Measurements from ENCODE around the gene ATF7IP.
"Not testable (repeated sequence)": the region's sequence is repeated elsewhere in the genome, so short reads cannot be mapped to it uniquely, and the experiment has no call there.

ATF7IP gene, protein sequence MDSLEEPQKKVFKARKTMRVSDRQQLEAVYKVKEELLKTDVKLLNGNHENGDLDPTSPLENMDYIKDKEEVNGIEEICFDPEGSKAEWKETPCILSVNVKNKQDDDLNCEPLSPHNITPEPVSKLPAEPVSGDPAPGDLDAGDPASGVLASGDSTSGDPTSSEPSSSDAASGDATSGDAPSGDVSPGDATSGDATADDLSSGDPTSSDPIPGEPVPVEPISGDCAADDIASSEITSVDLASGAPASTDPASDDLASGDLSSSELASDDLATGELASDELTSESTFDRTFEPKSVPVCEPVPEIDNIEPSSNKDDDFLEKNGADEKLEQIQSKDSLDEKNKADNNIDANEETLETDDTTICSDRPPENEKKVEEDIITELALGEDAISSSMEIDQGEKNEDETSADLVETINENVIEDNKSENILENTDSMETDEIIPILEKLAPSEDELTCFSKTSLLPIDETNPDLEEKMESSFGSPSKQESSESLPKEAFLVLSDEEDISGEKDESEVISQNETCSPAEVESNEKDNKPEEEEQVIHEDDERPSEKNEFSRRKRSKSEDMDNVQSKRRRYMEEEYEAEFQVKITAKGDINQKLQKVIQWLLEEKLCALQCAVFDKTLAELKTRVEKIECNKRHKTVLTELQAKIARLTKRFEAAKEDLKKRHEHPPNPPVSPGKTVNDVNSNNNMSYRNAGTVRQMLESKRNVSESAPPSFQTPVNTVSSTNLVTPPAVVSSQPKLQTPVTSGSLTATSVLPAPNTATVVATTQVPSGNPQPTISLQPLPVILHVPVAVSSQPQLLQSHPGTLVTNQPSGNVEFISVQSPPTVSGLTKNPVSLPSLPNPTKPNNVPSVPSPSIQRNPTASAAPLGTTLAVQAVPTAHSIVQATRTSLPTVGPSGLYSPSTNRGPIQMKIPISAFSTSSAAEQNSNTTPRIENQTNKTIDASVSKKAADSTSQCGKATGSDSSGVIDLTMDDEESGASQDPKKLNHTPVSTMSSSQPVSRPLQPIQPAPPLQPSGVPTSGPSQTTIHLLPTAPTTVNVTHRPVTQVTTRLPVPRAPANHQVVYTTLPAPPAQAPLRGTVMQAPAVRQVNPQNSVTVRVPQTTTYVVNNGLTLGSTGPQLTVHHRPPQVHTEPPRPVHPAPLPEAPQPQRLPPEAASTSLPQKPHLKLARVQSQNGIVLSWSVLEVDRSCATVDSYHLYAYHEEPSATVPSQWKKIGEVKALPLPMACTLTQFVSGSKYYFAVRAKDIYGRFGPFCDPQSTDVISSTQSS

DNA sequence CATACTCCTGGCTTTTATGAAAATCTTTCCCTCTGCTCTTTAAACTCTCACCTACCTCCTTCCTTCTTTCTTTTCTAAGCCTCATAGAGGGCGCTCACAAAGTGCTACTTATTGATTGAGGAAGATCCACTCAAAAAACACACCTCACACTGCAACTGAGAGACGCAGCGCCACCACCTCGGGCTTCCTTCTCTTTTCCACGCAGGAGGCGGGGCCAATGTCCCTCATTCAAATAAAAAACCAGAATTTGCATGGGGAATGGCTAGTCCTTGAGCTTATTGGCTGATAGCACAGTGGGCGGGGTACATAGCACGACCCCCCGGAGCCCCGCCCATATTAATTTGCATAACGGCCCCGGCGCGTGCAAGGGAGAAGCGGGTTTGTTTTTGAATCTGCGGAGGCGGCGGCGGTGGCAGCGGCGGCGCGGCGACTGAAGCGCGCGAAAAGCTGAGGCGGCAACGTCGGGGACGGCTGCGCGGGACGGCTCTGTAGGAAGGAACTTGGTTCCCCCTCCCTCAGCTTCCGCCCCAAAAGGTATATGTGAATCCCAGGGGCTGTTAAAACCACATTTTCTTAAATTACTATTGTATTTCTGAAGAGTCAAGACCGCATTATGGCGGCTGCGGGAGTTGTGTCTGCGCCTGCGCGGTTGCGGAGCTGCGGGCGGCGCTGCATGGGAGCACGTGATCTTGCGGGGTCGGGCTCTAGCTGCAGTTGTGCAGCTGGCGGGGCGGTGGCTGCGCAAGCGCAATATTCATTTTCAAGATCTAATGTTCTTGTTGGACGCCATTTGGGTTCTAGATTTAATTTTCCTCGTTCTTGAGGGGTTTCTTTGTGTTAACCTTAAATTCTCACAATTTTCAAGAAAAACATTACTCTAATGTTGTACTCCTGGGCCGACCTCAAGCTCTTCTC lies at the start of gene ATF7IP:
TSS of gene ATF7IP (plus strand) at position 389 of the 915 bp plus-strand sequence. CDS start 58,234 bp downstream, outside the sequence.
- peak; percentile 95 for DNase-seq (ENCODE audit: low read depth)

DNA sequence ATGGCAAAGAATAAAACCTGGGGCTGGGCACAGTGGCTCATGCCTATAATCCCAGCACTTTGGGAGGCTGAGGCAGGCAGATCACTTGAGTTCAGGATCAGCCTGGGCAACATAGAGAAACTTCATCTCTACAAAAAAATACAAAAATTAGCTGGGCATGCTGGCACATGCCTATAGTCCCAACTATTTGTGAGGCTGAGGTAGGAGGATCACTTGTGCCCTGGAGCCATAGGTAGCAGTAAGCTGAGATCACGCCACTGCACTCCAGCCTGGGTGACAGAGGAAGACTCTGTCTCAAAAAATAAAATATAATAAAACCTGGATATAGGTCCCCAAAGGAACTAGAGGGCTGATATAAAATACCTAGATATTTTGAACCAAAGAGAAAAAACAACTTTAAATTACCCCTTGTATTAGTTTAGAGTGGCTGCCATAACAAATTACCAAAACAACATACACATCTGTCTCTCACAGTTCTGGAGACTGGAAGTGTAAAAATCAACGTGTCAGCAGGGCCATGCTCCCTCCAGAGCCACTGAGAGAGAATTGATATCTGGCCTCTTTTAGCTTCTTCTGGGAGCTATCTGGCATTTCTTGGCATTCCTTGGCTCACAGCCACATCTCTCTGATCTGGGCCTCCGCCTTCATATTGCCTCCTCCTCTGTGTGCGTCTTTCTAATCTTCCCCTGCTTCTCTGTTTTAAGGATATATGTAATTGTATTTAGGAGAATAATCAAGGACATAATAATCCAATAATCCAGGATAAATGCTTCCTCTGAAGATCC lies 47.9 kb upstream of the ATF7IP start:
- no peak for DNase-seq (ENCODE audit: low read depth)

DNA sequence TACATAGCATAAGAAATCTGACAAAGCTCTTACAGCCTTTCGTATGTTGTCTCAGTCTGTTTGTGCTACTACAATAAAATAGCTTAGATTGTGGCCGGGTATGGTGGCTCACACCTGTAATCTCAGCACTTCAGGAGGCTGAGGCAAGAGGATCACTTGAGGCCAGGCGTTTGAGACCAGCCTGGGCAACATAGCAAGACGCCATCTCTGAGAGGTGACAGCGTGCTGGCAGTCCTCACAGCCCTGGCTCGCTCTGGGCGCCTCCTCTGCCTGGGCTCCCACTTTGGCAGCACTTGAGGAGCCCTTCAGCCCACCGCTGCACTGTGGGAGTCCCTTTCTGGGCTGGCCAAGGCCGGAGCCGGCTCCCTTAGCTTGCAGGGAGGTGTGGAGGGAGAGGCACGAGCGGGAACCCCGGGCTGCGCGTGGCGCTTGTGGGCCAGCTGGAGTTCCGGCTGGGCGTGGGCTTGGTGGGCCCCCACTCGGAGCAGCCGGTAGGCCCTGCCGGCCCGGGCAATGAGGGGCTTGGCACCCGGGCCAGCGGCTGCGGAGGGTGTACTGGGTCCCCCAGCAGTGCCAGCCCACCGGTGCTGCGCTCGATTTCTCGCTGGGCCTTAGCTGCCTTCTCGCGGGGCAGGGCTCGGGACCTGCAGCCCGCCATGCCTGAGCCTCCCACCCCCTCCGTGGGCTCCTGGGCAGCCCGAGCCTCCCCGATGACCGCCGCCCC lies 45.6 kb upstream of the ATF7IP start:
- DNase-seq (ENCODE audit: low read depth) = not testable (repeated sequence)

DNA sequence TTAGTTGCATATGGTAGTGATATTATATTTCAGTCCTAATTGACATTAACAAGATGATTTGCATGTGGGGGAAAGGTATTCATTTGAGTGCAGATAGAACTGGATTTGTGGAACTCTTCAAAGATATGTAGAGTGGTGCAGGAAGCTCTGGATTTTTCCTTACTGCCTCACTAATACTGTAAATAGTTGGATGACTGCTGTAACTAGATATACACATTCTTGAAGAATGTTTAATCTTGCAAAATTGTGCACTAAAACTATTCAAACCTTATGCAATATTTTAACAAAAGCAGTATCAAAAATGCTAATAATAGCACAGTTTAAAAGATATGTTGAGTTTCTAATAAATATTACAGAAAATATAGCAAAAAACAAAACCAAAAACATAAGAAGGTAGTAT lies 43.1 kb upstream of the ATF7IP start:
- no peak for DNase-seq (ENCODE audit: low read depth)

DNA sequence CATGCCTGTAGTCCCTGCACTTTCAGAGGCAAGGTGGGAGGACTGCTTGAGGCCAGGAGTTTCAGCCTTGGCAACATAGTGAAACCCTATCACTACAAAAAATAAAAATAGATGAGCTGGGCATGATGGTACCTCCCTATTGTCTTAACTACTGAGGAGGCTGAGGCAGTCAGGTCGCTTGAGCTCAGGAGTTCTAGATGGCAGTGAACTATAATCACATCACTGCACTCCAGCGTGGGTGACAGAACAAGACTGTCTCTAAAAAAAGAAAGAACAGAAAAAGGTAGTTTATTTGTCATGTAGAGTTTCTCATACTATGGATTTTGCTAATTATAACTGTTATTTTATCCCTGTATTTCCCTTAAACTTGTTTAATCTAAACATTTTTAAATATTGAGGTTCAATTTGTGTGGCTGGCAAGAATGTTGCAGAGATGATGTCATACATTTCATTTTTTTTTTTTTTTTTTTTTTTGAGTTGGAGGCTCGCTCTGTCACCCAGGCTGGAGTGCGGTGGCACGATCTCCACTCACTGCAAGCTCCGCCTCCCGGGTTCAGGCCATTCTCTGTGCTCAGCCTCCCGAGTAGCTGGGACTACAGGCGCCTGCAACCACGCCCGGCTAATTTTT lies 39.7 kb upstream of the ATF7IP start:
- DNase-seq (ENCODE audit: low read depth) = no peak

DNA sequence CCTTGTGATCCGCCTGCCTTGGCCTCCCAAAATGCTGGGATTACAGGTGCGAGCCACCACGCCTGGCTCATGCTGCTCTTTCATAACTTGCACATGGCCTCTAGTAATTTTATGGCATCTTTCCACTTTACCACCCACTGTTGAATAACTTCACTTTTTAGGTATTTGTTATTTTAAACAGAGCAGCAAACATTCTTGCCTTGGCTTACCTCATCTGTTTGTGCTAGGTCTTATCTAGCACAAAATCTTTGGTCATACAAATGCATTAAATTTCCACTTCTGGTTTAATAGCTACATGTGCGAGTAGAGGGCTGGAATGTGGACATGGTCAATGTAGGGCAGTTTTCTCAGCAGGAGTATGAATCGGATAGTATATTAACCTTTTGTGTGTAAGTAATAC lies 38.8 kb upstream of the ATF7IP start:
- no peak for DNase-seq (ENCODE audit: low read depth)

DNA sequence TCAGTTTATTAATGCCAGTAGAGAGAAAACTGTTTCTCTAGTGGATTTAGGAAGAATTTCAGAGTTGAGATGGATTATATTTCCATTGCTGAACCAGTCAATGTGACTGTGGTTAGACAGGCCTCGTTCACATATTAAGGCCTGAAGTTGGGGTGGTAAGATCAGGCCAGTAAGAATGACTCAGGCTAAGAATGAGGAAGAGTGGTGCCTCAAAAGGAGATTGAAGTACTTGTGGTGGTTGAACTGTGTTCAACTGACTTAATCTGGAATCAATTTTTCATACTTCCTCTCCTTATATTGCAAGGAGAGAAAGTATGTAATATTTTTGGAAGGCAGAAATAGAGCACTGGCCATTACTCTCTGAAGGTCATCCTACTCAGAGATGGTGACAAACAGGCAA lies 37.8 kb upstream of the ATF7IP start:
- DNase-seq (ENCODE audit: low read depth) = no peak

DNA sequence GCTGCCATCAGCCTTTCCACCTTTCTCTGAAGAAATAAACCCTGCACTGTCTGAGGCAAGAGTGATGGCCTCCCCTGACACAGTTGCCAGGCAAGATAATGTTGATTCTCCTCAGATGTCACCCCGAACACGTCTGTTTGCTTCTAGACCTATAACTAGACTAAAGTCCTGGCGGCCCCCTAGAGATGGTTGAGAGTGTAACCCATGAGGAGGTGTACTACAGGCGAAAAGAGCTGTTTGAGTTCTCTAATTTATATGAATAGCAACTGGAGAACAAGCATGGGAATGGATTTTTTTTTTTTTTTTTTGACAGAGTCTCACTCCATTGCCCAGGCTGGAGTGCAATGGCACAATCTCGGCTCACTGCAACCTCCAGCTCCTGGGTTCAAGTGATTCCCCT lies 33.0 kb upstream of the ATF7IP start:
- no peak for DNase-seq (ENCODE audit: low read depth)

DNA sequence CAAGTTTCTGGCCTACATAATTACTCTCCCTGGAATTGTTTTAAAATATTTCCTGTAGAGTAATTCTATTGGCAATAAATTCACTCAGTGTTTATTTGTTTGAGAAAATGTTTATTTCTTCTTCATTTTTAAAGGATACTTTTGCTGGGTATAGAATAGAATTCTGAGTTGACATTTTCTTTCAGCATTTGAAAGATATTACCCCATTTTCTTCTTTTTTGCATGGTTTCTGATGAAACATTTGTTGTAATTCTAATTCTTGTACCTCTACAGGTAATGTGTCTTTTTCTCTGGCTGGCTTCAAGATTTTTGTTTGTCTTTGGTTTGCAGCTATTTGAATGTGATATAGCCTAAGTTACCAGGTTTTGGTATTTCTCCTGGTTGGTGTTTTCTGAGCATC lies 25.1 kb upstream of the ATF7IP start:
- no peak for DNase-seq (ENCODE audit: low read depth)

DNA sequence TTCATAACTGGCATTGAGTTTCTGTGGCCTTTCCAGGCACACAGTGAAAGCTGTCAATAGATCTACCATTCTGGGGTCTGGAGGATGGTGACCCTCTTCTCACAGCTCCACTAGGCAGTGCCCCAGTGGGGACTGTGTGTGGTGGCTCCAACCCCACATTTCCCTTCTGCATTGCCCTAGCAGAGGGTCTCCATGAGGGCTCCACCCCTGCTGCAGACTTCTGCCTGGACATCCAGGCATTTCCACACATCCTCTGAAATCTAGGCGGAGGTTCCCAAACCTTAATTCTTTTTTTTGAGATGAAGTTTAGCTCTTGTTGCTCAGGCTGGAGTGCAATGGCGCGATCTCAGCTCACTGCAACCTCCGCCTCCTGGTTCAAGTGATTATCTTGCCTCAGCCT lies 14.0 kb upstream of the ATF7IP start:
- DNase-seq (ENCODE audit: low read depth) = not testable (repeated sequence)

DNA sequence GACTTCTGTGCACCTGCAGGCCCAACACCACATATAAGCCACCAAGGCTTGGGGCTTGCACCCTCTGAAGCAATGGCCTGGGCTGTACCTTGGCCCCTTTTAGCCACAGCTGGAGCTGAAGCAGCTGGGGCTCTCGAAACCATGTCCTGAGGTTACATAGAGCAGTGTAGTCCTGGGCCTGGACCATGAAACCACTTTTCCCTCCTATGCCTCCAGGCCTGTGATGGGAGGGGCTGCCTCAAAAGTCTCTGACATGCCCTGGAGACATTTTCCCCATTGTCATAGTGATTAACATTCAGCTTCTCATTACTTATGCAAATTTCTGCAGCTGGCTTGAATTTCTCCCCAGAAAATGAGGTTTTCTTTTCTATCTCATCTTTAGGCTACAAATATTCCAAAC lies 13.4 kb upstream of the ATF7IP start:
- not testable (repeated sequence) for DNase-seq (ENCODE audit: low read depth)

DNA sequence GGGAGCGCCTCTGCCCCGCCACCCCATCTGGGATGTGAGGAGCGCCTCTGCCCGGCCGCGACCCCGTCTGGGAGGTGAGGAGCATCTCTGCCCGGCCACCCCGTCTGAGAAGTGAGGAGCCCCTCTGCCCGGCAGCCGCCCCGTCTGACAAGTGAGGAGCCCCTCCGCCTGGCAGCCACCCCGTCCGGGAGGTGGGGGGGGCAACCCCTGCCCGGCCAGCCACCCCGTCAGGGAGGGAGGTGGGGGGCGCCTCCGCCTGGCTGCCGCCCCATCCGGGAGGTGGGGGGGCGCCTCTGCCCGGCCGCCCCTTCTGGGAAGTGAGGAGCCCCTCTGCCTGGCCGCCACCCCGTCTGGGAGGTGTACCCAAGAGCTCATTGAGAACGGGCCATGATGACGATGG lies 10.8 kb upstream of the ATF7IP start:
- DNase-seq (ENCODE audit: low read depth) = not testable (repeated sequence)

DNA sequence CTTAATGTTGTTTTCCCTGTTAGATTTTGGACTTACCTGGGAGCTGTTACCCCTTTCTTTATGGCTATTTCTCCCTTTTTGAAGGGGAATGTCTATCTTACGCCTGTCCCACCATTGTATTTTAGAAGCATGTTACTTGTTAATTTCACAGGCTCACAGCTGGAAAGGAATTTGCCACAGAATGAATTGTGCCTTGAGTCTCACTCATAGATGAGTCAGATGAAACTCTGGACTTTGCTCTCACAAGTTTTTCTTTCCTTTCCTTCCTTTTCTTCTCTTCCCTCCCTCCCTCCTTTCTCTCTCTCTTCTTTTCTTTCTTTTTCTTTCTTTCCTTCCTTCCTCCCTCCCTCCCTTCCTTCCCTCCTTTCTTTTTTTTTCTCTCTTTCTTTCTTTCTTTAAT lies 9.3 kb upstream of the ATF7IP start:
- no peak for DNase-seq (ENCODE audit: low read depth)

DNA sequence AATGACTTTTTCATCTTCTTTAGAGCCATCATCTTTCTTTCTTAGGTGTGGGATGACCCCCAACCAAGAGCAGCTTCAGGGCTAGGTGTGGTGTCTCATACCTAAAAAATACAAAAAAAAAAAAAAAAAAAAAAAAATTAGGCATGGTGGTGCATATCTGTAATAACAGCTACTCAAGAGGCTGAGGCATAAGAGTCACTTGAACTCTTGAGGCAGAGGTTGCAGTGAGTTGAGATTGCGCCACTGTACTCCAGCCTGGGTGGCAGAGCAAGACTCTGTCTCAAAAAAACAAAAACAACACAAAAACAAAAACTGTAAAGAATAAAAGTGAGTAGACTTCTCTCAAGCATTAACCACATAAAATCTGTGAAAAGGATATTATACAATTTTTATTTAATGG lies 8.0 kb upstream of the ATF7IP start:
- DNase-seq (ENCODE audit: low read depth) = no peak

DNA sequence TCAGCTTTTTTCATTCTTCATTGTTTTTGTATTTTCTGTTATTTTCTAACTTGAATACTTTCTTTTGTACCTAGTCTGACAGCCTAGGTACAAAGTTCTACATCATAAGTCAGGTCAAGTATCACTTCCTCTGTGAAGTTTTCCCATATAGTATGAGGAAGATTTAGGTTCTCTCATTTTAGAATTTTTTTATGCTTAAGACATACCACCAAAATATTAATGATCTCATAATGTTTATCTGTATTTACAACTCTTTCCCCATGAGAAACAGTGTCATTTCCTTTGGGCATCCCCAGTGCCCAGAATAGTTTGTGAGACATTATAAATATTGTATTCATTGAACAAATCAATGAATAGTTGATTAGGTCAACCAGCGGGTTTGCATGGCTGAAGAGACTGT lies 3.1 kb upstream of the ATF7IP start:
- DNase-seq (ENCODE audit: low read depth) = no peak

DNA sequence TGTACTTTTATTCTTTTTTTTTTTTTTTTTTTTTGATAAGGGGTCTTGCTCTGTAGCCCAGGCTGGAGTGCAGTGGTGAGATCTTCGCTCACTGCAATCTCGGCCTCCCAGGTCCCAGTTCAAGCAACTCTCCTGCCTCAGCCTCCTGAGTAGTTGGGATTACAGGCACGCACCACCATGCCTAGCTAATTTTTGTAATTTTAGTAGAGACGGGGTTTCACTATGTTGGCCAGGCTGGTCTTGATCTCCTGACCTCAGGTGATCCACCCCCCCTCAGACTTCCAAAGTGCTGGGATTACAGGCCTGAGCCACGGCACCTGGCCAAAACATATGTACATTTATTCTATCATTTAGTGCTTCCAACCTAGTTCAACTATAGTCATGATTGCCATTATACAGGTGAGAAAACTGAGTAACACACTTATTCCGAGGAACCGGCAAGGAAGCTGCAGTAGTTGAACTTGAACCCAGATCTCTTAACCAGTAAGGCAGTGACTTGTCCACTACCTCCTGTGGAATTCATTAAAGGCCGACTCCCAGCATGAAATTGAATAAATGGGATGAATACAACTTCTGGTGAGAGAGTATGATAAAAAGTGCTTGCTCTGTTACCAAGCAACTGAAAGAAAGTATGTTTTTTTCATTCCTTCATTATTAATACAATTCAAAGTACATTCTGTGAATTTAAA lies 755 bp upstream of the ATF7IP start:
- no peak for DNase-seq (ENCODE audit: low read depth)

DNA sequence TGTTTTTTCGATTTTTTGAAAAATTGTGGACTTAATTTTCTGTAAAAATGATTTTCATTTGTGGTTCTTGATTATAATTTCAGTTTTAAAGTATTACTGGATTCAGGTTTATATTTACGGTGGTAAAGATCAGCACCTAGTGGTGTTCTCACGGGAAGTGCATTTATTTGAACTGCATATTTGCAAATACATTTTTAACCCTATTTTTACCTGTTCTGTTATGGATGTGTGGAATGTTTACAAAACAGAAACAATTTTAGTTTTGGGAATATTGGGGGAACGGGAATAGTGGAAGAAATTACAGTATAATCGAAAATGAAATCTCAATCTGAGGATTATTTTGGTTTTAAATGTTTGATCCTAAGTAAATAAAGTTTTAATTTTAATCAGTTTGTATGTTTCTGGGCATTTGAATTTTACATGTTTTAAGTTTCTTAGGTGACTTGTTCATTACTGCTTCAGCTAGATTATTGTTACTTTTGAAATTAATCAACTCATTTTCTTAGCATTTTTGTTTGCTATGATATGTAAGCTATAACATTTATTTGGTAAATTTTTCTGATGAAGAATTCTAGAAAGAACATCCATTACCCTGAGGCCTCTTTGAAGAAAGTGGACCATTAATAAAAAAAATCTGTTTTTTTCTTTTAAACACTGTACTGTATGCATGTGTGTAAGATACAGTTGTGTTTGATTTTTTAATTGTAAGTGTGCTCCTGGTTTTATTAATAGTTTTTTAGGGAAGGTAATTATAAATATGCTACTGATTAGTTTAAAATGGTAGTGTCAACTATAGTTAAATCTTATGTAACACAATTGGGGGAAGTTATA lies 942 bp downstream of the ATF7IP start:
- no peak for DNase-seq (ENCODE audit: low read depth)

Measured in stimulated activated CD4-positive, alpha-beta T cell treated with anti-CD3 and anti-CD28 coated beads, Interleukin-2, amount 100 ng/mL, for 4 hours (primary cell).